GM12878 (cell line): Measurements from ENCODE around the gene DNPEP. TPM values are rescaled to one million over a fixed set of nuclear protein-coding genes. Genes with fewer than 3 reads are reported as not detected.

Experiments
- ATAC-seq: fragments of 200-7000 bp; cut with Tn5 transposase; 3 replicates; pipeline ENCODE4 v1.9.1; 2020; ENCODE audit warnings: mild to moderate bottlenecking, moderate library complexity
- BruUV-seq: library from RNA; stranded (reverse); fragments of 400-500 nt; replicated peaks from 2 replicates; lab custom pipeline; 2021; lab: Mats Ljungman, UMichigan
- CTCF ChIA-PET: fragments of 300-600 bp; sonication (Branson Sonifier 250); formaldehyde crosslinking; extraction: SDS; loops from one replicate; lab custom pipeline; 2021; ENCODE audit warnings: inconsistent platforms; lab: Yijun Ruan, JAX
- POLR2A ChIA-PET: fragments of 350-600 bp; formaldehyde crosslinking; extraction: SDS; loops from one replicate; lab custom pipeline; 2021; ENCODE audit warnings: inconsistent platforms; lab: Charles Lee
- RAD21 ChIA-PET: fragments of 300-600 bp; sonication (Branson Sonifier 250); formaldehyde crosslinking; loops from one replicate; lab custom pipeline; 2023; ENCODE audit warnings: antibody characterized with exemption; ENCODE audit not compliant: unreplicated experiment; lab: Charles Lee
- SMC1A ChIA-PET: fragments of 300-600 bp; sonication (Branson Sonifier 250); formaldehyde crosslinking; loops from one replicate; lab custom pipeline; 2023; ENCODE audit not compliant: unreplicated experiment, uncharacterized antibody; lab: Charles Lee
- DNase-seq: peaks from one replicate; pipeline ENCODE4 v3.0.0-alpha.2; 2011; ENCODE audit warnings: low read depth, low spot score
- FAIRE-seq: peaks from 3 replicates; lab custom pipeline; 2011; peaks lifted over from hg19 to GRCh38; lab: Jason Lieb, UNC
- H2AFZ ChIP-seq: 2 replicates; pipeline ENCODE4 v1.6.0; 2011; ENCODE audit warnings: low read depth, low read length, control low read depth; ENCODE audit not compliant: control insufficient read depth
- H3K27ac ChIP-seq: 2 replicates; pipeline ENCODE4 v1.5.1; 2011; ENCODE audit warnings: control low read depth; ENCODE audit not compliant: control insufficient read depth, insufficient read depth
- H3K27me3 ChIP-seq, 2 experiments: replicated peaks in 1 of 2; 2 replicates each; pipeline versions ENCODE4 v1.6.0 to v1.6.1; 2011; ENCODE audit warnings: low read length in 1 of 2; ENCODE audit not compliant: control insufficient read depth in 2 of 2, insufficient read depth in 2 of 2
- H3K36me3 ChIP-seq, 2 experiments: 2 replicates each; pipeline ENCODE4 v1.5.1; 2011; ENCODE audit warnings: low read length in 1 of 2; ENCODE audit not compliant: control insufficient read depth in 2 of 2, insufficient read depth in 2 of 2
- H3K4me1 ChIP-seq: 2 replicates; pipeline ENCODE4 v1.6.1; 2011; ENCODE audit warnings: mild to moderate bottlenecking, low read length, moderate library complexity, mixed read lengths; ENCODE audit not compliant: control insufficient read depth, insufficient read depth
- H3K4me2 ChIP-seq: 2 replicates; pipeline ENCODE4 v1.6.0; 2011; ENCODE audit warnings: control low read depth; ENCODE audit not compliant: control insufficient read depth, insufficient read depth
- H3K4me3 ChIP-seq: fragments of 200-600 bp; sonication (generic); 2 replicates; pipeline ENCODE4 v1.5.1; 2016
- H3K79me2 ChIP-seq: 2 replicates; pipeline ENCODE4 v1.6.0; 2011; ENCODE audit warnings: low read length; ENCODE audit not compliant: control insufficient read depth, insufficient read depth
- H3K9ac ChIP-seq: 2 replicates; pipeline ENCODE4 v1.8.0; 2011; ENCODE audit warnings: low read length, control low read depth, mixed read lengths; ENCODE audit not compliant: control insufficient read depth, insufficient read depth
- H3K9me3 ChIP-seq: replicated peaks from 3 replicates; pipeline ENCODE4 v1.5.1; 2011; ENCODE audit warnings: mild to moderate bottlenecking, low read length; ENCODE audit not compliant: control insufficient read depth, insufficient read depth
- H4K20me1 ChIP-seq: 2 replicates; pipeline ENCODE4 v1.6.0; 2011; ENCODE audit not compliant: control insufficient read depth, insufficient read depth
- POLR2A ChIP-seq: IDR thresholded peaks from 2 replicates; pipeline ENCODE4 v1.6.1; 2011; ENCODE audit warnings: low read depth, mild to moderate bottlenecking, low read length
- SREBF1 ChIP-seq: IDR thresholded peaks from 2 replicates; pipeline ENCODE4 v1.6.1; 2012; ENCODE audit warnings: mild to moderate bottlenecking, low read length
- YBX1 ChIP-seq: fragments of 450-650 bp; IDR thresholded peaks from 2 replicates; pipeline ENCODE4 v1.6.1; 2016; ENCODE audit warnings: antibody characterized with exemption
- WGBS: methylation state at CpG from one replicate; pipeline ENCODE4 v1.1.6; 2016; ENCODE audit warnings: low lambda C conversion rate; ENCODE audit not compliant: insufficient replicate concordance, insufficient coverage; ENCODE audit errors: missing lambda C conversion rate; 5-methylcytosine and 5-hydroxymethylcytosine counted together
- in situ Hi-C: fragments of 300-500 bp; cut with MboI; formaldehyde crosslinking; loops from 9 replicates; pipeline ENCODE4 v1.14.3; 2018; ENCODE audit warnings: mixed read lengths
- intact Hi-C: fragments of 100-400 bp; cut with micrococcal nuclease; formaldehyde crosslinking; loops from one replicate; pipeline ENCODE4 v1.14.2; 2022; ENCODE audit not compliant: unreplicated experiment
- polyA plus RNA-seq, 11 experiments: library from polyadenylated mRNA; depleted of rRNA in 4 of 11; unstranded in 6 of 11; stranded (reverse) in 5 of 11; fragments of >200 nt; fragmentation: Nextera tagmentation in 4 of 11; fragmentation: Illumina TruSeq in 1 of 11; extraction: Ambion mirVana in 4 of 11; extraction: Trizol in 1 of 11; gene quantifications; 1 replicate in 1 of 11; 2 replicates in 10 of 11; pipeline versions ENCODE4 v1.2.1 to v1.2.3, GENCODE V29; 2011 to 2016; ENCODE audit warnings: inconsistent platforms in 2 of 11, missing spikeins in 2 of 11, low read depth in 1 of 11
- total RNA-seq, 4 experiments: library from RNA; depleted of rRNA in 3 of 4; stranded (reverse); fragments of >200 nt in 3 of 4; fragmentation: Illumina TruSeq in 1 of 4; extraction: Trizol in 1 of 4; gene quantifications; 2 replicates each; pipeline versions ENCODE4 v1.2.1 to v1.2.3, GENCODE V29; 2013 to 2021
- TF ChIP-seq, protein P1 (sequence below): fragments of 450-650 bp; IDR thresholded peaks from 2 replicates; pipeline ENCODE4 v1.6.1; 2018; ENCODE audit warnings: mild to moderate bottlenecking, low read depth, moderate library complexity; ENCODE audit not compliant: partially characterized antibody

DNPEP gene
- total and polyA plus RNA-seq, 10 of the 15 experiments (the other 5 are each of a cell fraction or from before 2014, with no cell fraction given) = 33.1 to 82.0 (median 64.1) TPM

DNA sequence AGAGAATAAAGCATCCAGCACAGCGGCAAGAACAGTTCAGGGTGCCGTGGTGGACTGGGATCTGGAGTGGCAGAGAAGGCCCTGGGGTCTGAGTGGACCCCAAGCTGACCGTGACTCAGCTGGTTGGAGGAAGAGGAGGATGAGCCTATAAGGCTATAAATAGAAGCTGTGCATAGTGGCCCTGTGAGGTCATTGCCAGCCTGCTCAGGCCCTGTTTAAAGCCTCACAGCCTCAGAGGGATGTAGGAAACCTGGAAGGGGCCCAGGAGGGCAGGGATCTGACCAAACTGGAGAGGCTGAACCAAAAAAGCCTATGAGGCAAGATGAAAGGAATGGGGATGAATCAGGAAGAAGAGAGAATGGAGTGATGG is 19.1 kb upstream of the DNPEP start (continued):
- TF ChIP-seq, protein P1, sequence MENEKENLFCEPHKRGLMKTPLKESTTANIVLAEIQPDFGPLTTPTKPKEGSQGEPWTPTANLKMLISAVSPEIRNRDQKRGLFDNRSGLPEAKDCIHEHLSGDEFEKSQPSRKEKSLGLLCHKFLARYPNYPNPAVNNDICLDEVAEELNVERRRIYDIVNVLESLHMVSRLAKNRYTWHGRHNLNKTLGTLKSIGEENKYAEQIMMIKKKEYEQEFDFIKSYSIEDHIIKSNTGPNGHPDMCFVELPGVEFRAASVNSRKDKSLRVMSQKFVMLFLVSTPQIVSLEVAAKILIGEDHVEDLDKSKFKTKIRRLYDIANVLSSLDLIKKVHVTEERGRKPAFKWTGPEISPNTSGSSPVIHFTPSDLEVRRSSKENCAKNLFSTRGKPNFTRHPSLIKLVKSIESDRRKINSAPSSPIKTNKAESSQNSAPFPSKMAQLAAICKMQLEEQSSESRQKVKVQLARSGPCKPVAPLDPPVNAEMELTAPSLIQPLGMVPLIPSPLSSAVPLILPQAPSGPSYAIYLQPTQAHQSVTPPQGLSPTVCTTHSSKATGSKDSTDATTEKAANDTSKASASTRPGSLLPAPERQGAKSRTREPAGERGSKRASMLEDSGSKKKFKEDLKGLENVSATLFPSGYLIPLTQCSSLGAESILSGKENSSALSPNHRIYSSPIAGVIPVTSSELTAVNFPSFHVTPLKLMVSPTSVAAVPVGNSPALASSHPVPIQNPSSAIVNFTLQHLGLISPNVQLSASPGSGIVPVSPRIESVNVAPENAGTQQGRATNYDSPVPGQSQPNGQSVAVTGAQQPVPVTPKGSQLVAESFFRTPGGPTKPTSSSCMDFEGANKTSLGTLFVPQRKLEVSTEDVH = no peak
- no peak for TF ChIP-seq POLR2A
- TF ChIP-seq SREBF1 = no peak
- TF ChIP-seq, all 136 proteins: peak for 0

DNA sequence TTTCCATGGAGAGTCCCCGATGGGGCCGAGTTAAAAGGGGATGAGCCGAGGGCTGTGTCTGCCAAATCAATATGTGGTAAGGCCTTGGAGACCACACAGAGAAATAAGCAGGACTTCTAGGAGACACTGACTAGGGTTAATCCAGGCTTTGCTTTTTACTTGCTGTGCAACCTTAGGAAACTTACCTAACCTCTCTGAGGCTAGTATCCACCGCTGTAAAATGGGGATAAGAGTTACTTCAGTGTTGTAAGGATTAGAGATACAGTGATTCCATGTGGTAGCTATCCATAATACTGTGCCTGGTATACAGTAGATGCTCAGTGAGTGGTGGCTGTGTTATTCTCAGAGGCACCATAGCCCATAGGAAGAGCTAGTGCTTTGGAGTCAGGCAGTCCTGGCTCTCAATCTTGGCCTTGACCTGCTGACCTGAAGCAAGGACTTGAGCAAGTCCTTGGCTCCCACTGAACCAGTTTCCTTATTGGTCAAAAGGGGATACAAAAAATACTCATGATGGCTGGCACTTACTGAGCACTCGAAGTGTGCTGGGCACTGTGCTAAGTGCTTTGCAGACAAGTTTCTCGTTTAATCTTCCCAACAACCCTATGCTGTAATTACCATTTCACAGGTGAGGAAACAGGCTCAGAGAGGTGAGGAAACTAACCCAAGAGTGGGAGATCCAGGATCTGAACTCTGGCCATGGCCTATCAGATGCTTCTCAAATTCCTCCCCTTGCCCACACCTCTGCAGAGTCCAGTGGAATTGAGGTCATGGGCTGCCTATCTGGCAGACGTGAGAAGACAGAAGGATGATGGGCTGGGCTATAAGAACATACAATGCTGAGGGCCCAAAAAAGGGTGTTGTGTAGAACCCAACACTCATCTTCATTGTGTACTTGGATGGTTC is 18.5 kb upstream of the DNPEP start:
- ATAC-seq = no peak
- in situ Hi-C loops (no loop called here), intact Hi-C loops (no loop called here)
- BruUV-seq = no TSS peak
- no peak for TF ChIP-seq YBX1
- 44% methylated on average over 7 of the region's 7 CpGs for WGBS
- RAD21 ChIA-PET = no interaction called here
- Histone ChIP-seq H3K79me2 (no peaks in the 10 kb centered on the region), H3K4me1 (no peaks in the 10 kb centered on the region), H3K4me3 (no peak overlapping the region), H3K27me3 (peaks cover 0 to 2% of the 10 kb centered on the region in 2 experiments; a peak in 2 of 4 replicates), H3K36me3 (no peaks in the 10 kb centered on the region), H3K9ac (no peak overlapping the region), H4K20me1 (no peaks in the 10 kb centered on the region), H3K9me3 (no peaks in the 10 kb centered on the region), H3K27ac (no peak overlapping the region), H2AFZ (no peak overlapping the region), H3K4me2 (no peak overlapping the region)
- CTCF ChIA-PET = interaction anchor here (0.6 to 6.2 kb wide), 3 partner anchors 16 to 124 kb away, joined by 3 to 64 read pairs (median 7); partner anchors contain the start of gene DNPEP
- no peak for FAIRE-seq
- SMC1A ChIA-PET = interaction anchor here (1.5 kb wide), 1 partner anchor 123 kb away, joined by 3 read pairs; no protein-coding TSS in a partner anchor
- no peak for DNase-seq
- POLR2A ChIA-PET = no interaction called here
